Right hindlimb (tissue), 1 donor: Measurements from ENCODE around the gene CHRD.
"Not testable (repeated sequence)": the region's sequence is repeated elsewhere in the genome, so short reads cannot be mapped to it uniquely, and the experiment has no call there.

Experiments used
- DNase-seq: peaks from one replicate; pipeline ENCODE4 v3.0.0-alpha.2; 2018

CHRD gene

DNA sequence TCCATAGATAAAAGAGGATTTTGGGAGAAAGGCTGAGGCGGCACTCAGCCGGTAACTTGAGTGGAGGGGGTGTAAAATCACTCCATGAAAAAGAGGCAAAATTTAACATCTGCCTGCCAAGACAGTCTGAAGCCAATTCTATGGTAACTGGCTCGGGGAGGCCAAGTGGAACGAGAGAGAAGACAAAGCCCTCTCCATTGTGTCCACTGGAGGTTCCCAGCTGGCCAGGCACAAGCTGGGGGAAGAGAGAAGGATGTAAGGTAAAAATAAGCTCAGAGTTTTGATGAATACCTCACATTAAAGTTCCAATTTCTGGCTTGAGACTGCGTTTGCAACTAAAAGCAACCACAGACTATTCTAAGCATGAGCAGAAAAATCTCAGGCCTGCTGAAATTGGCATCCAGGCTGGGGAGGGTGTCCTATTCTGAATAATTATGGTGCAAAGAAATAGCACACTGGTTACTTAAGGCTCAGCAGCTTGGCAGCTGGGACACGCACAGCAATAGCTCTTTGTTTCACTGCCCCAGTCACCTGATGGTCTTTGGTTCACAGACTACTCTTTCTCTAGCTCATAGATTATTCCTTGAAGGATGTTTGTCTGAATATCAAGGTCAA is 48.8 kb downstream of the CHRD start:
- DNase-seq, result peak; percentile 51

GRCh38 chr3:184429786-184430185 is 49.9 kb downstream of the CHRD start:
- DNase-seq, result no peak

GRCh38 chr3:184430940-184431339 is 51.1 kb downstream of the CHRD start:
- DNase-seq, result no peak

GRCh38 chr3:184433178-184433577 is 53.3 kb downstream of the CHRD start:
- DNase-seq, result not testable (repeated sequence)

DNA sequence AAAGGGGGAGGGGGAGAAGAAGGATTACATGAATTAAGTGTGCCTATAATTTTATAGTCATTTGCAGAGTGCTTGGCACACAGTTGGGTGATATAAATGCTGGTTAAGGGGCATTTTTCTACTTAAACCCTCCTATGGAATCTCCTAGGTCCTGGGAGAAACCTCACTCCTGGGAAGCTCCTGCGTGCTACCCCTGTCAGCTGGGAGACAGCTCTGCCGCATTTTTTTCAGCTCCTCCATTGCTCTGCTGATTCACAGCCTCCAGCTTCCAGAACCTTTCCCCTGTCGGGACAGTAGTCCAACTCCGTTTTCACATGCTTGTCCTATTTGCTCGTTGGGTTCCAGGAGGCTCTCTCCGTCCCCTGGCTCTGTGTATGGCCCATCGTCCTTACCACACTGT is 59.2 kb downstream of the CHRD start:
- DNase-seq, result no peak
